ENCODE data around the gene TMEM59.

TMEM59 gene

DNA sequence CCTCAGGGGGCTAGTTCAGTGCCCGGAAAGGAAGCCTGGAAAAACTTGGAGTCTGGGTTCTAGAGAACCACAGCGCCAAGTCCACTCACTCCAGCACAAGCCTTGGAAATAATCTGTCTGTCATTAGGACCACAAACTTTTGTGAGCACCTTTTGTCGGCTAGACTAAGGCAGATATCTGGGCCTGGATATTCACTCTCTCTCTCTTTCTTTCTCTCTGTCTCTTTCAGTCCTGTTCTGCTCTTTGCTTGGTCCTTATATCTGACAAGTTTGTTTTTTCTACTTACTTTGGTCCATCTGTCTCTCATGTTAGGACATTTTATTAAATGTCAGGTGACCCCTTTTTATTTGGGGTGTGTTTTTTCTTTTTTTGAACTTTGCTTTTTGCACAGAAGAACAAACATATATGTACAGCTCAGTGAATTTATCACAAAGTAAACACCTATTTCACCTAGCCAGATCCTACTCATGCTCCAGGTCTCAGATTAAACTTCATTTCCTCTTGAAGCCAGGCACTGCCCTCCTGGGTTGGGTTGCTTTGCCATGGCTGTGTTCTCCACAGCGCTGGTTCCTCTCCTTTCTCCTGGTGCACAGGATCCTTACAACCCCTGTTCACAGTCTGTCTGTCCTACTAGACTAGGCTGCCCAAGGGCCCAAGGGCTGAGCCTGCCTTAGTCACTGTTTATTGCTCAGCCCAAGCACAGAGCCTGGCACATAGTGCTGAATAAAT lies 41.2 kb upstream of the TMEM59 start:
- in situ Hi-C loops (cut with HindIII; ENCODE audit: low sequenced_read_pairs), result no loop called here
- no peak for DNase-seq (ENCODE audit: low read depth, low spot score)
- H3K4me3 ChIP-seq (ENCODE audit: low read depth, low read length), result no peak overlapping the region
- TF ChIP-seq, protein P1, sequence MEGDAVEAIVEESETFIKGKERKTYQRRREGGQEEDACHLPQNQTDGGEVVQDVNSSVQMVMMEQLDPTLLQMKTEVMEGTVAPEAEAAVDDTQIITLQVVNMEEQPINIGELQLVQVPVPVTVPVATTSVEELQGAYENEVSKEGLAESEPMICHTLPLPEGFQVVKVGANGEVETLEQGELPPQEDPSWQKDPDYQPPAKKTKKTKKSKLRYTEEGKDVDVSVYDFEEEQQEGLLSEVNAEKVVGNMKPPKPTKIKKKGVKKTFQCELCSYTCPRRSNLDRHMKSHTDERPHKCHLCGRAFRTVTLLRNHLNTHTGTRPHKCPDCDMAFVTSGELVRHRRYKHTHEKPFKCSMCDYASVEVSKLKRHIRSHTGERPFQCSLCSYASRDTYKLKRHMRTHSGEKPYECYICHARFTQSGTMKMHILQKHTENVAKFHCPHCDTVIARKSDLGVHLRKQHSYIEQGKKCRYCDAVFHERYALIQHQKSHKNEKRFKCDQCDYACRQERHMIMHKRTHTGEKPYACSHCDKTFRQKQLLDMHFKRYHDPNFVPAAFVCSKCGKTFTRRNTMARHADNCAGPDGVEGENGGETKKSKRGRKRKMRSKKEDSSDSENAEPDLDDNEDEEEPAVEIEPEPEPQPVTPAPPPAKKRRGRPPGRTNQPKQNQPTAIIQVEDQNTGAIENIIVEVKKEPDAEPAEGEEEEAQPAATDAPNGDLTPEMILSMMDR (IDR thresholded peaks at IDR 0.05; ENCODE audit: low read depth, low read length), result no peak

DNA sequence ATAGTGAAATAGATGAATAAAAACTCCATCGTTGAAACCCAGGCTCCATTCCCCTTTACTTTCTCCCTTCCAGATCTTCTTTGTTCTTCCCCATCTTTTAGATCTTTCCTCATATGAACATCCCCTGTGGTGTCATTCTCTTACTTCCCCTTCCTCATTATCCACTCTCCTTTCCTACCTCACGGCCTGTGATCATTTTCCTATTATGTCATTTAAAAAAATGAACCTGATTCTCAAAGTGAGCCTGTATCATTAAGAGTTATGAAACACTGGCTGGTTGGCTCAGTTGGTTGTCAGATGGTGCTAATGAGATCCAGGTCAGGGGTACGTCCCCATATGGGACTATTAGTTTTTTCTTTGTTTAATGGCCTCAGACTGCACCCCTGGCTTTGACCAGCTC lies 38.7 kb upstream of the TMEM59 start:
- H3K4me3 ChIP-seq (ENCODE audit: low read depth, low read length), result no peak overlapping the region
- TF ChIP-seq, protein P1 (IDR thresholded peaks at IDR 0.05; ENCODE audit: low read depth, low read length), result no peak
- no peak for DNase-seq (ENCODE audit: low read depth, low spot score)
- in situ Hi-C loops (cut with HindIII; ENCODE audit: low sequenced_read_pairs), result no loop called here

DNA sequence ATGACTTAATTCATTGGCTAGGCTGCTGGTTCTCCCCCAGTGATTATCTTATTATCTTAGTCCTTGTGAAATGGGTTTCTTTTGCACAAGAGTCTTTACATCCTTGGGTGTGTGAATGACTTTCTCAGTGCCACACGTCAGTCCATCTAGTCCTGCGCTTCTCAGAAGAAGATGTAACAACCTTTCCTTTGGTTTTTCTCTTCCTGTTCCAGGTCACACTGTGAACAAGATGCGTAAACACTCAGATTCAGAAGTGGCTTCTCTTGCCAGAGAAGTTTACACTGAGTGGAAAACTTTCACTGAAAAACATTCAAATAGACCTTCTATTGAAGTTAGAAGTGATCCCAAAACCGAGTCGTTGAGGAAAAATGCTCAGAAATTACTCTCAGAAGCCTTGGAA lies 35.4 kb upstream of the TMEM59 start:
- in situ Hi-C loops (cut with HindIII; ENCODE audit: low sequenced_read_pairs), result no loop called here

DNA sequence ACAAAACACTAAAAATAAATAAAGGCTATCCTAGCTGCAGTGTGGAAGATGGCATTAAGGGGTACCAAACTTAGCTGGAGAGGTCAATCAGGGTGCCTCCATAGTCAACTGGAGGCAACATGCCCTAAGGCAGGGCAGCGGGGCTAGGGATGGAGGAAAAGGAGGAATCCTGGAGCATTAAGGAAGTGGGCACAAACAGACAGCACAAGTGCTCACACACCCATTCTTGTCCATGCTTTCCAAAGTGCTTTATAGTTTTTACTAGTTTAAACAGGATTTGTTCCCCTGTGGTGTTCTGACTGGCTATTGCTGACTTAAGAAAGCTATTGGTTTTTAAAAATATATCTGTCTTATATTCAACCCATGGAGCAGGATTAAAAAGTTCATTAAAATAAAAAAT lies 33.8 kb upstream of the TMEM59 start:
- DNase-seq (ENCODE audit: low read depth, low spot score), result no peak
- in situ Hi-C loops (cut with HindIII; ENCODE audit: low sequenced_read_pairs), result no loop called here
- TF ChIP-seq, protein P1 (IDR thresholded peaks at IDR 0.05; ENCODE audit: low read depth, low read length), result no peak
- no peak overlapping the region for H3K4me3 ChIP-seq (ENCODE audit: low read depth, low read length)

More for the DNA sequence above, 35.4 kb upstream of the TMEM59 start:
- TF ChIP-seq, protein P1 (IDR thresholded peaks at IDR 0.05; ENCODE audit: low read depth, low read length), result no peak
- H3K4me3 ChIP-seq (ENCODE audit: low read depth, low read length), result no peak overlapping the region
- DNase-seq (ENCODE audit: low read depth, low spot score), result no peak

DNA sequence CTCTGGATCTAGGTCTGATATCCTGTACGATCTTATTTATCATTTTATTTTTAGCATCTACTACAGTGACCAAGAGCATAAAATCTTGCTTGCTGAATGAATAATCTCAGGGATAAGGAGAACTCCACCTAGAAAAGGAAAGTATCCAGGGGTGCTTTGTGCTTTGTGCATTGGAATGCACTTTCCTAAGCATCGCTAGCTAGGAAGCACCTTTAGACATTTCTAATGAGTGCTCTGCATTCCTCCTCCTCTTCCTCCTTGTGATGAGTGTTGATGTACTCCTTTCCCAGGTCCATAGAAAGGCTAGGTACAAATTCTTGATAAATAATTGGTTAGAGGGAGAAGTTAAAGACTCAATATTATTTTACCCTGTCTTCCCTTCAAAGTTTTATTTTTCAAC lies 31.8 kb upstream of the TMEM59 start:
- H3K4me3 ChIP-seq (ENCODE audit: low read depth, low read length), result no peak overlapping the region
- in situ Hi-C loops (cut with HindIII; ENCODE audit: low sequenced_read_pairs), result no loop called here
- TF ChIP-seq, protein P1 (IDR thresholded peaks at IDR 0.05; ENCODE audit: low read depth, low read length), result no peak
- DNase-seq (ENCODE audit: low read depth, low spot score), result no peak

DNA sequence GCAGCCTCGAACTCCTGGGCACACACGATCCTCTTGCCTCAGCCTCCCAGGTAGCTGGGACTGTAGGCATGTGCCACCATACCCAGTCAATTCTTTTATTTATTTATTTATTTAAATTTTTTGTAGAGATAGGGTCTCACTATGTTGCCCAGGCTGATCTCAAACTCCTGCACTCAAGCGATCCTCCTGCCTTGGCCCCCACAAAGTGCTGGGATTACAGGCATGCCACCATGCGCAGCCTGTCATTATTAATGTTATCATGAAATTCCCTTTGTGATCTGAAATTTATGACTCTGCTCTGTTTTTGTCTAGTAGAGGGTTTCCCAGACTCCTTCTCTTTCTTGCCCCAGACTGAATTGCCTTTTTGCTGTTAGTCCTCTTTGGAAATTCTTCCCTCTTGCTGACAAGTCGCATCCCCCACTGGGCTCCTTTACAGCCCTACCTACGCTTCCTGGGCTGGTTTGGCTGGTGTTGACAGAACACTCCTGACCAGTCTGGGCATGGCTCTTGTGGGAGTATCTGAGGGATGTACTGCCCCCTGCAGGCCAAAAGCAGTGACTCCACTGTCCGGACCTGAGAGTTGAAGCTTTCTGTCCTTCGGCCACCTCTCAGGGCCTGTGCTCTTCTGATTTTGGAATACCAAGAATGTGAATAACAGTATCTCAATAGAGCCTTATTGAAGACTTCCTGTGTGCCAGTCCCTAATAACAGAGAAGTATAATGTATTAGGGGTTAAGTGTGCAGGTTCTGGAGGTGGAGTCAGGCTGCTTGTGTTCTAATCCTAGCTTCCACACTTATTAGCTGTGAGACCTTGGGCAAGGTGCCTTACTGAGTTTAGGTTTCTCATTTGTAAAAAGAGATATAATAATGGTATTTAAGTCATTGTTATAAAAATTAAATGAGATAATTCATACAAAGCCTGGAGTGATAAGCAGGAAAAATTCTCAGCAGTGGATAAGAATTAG lies 28.6 kb upstream of the TMEM59 start:
- in situ Hi-C loops (cut with HindIII; ENCODE audit: low sequenced_read_pairs), result no loop called here
- no peak overlapping the region for H3K4me3 ChIP-seq (ENCODE audit: low read depth, low read length)
- TF ChIP-seq, protein P1 (IDR thresholded peaks at IDR 0.05; ENCODE audit: low read depth, low read length), result peak; percentile 84
- peak; percentile 46 for DNase-seq (ENCODE audit: low read depth, low spot score)

Data from astrocyte of the spinal cord (primary cell).